ENCODE measurements around the gene CA10. TPM values are rescaled to one million over a fixed set of nuclear protein-coding genes. Genes with fewer than 3 reads are reported as not detected.

The CA10 gene
- polyA plus RNA-seq, 4 donors: 0.19 to 0.31 TPM; not detected in 2

DNA sequence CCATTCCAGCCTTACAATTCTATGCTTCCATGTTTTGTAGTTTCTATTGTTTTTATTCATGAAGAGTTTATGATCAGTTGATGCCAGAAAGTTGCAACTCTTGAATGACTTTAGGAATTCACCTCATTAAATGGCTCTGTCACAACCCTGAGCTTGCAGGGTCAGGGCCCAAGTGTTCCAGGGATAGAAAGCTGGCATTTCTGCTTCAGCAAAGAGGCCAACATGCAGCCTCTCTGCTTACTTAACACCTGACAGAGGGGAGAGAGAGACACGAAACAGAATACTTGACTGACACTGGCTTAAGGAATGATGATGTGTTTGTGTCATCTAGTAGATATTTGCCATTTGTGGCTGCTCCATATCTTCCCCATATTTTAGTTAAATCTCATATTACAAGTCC, 328.1 kb downstream of the CA10 start:
- DNase-seq (no peak), FAIRE-seq (no peak)
- Histone ChIP-seq H3K27me3 (ENCODE audit: control insufficient read depth in 3 of 3, insufficient read depth in 3 of 3, low read length in 3 of 3) (no peaks in the 10 kb centered on the region), H3K27ac (ENCODE audit: low read depth in 1 of 3, low read length in 2 of 3) (no peak overlapping the region), H3K9me3 (ENCODE audit: control insufficient read depth in 2 of 2, insufficient read depth in 1 of 2, low read depth in 1 of 2, low read length in 1 of 2) (no peaks in the 10 kb centered on the region), H3K4me1 (ENCODE audit: control insufficient read depth in 3 of 3, insufficient read depth in 2 of 3, low read depth in 1 of 3, low read length in 2 of 3) (no peaks in the 10 kb centered on the region), H3K4me3 (ENCODE audit: low read depth in 1 of 3, low read length in 3 of 3) (no peak overlapping the region), H3K36me3 (ENCODE audit: control insufficient read depth in 3 of 3, insufficient read depth in 2 of 3, low read depth in 1 of 3, low read length in 3 of 3) (no peaks in the 10 kb centered on the region)
- WGBS, 3 donors: 49 to 75% (median 63%) methylated on average over 1 of the region's 1 CpG

GRCh38 chr17:51828901-51829300, 329.6 kb downstream of the CA10 start:
- Histone ChIP-seq H3K27me3 (ENCODE audit: control insufficient read depth in 3 of 3, insufficient read depth in 3 of 3, low read length in 3 of 3) (no peaks in the 10 kb centered on the region), H3K9me3 (ENCODE audit: control insufficient read depth in 2 of 2, insufficient read depth in 1 of 2, low read depth in 1 of 2, low read length in 1 of 2) (no peaks in the 10 kb centered on the region), H3K4me3 (ENCODE audit: low read depth in 1 of 3, low read length in 3 of 3) (no peak overlapping the region), H3K36me3 (ENCODE audit: control insufficient read depth in 3 of 3, insufficient read depth in 2 of 3, low read depth in 1 of 3, low read length in 3 of 3) (no peaks in the 10 kb centered on the region), H3K27ac (ENCODE audit: low read depth in 1 of 3, low read length in 2 of 3) (no peak overlapping the region), H3K4me1 (ENCODE audit: control insufficient read depth in 3 of 3, insufficient read depth in 2 of 3, low read depth in 1 of 3, low read length in 2 of 3) (no peaks in the 10 kb centered on the region)
- no peak for DNase-seq
- no peak for FAIRE-seq
- WGBS, 3 donors: 40 to 59% (median 44%) methylated on average over 2 of the region's 2 CpGs

- Histone ChIP-seq H3K27me3 (ENCODE audit: control insufficient read depth in 3 of 3, insufficient read depth in 3 of 3, low read length in 3 of 3) (no peaks in the 10 kb centered on the region), H3K36me3 (ENCODE audit: control insufficient read depth in 3 of 3, insufficient read depth in 2 of 3, low read depth in 1 of 3, low read length in 3 of 3) (no peaks in the 10 kb centered on the region), H3K9me3 (ENCODE audit: control insufficient read depth in 2 of 2, insufficient read depth in 1 of 2, low read depth in 1 of 2, low read length in 1 of 2) (no peaks in the 10 kb centered on the region), H3K4me1 (ENCODE audit: control insufficient read depth in 3 of 3, insufficient read depth in 2 of 3, low read depth in 1 of 3, low read length in 2 of 3) (no peaks in the 10 kb centered on the region), H3K4me3 (ENCODE audit: low read depth in 1 of 3, low read length in 3 of 3) (no peak overlapping the region), H3K27ac (ENCODE audit: low read depth in 1 of 3, low read length in 2 of 3) (no peak overlapping the region)
- FAIRE-seq: no peak
- no peak for DNase-seq
- WGBS, 3 donors: 90 to 96% (median 93%) methylated on average over 1 of the region's 1 CpG
Measured at GRCh38 chr17:51827140-51827539, 331.4 kb downstream of the CA10 start.

DNA sequence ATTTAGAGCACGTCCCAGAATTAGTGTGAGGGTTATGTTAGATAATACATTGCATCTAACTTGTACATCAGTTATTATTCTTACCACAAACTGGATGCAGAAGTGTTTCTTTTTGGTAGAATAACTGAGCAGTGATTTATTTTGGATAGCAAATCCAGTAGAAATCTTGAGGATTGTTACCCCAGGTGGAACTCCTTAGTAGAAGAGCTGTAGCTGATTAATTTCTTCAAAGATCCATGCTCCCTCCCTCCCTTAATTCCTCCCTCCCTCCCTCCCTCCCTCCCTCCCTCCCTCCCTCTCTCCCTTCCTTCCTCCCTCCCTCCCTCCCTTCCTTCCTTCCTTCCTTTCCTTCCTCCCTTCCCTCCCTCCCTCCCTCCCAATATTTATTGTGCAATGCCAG, 337.7 kb downstream of the CA10 start:
- WGBS, 3 donors: 54 to 60% (median 58%) methylated on average over 1 of the region's 1 CpG
- Histone ChIP-seq H3K36me3 (ENCODE audit: control insufficient read depth in 3 of 3, insufficient read depth in 2 of 3, low read depth in 1 of 3, low read length in 3 of 3) (no peaks in the 10 kb centered on the region), H3K27me3 (ENCODE audit: control insufficient read depth in 3 of 3, insufficient read depth in 3 of 3, low read length in 3 of 3) (no peaks in the 10 kb centered on the region), H3K9me3 (ENCODE audit: control insufficient read depth in 2 of 2, insufficient read depth in 1 of 2, low read depth in 1 of 2, low read length in 1 of 2) (no peaks in the 10 kb centered on the region), H3K27ac (ENCODE audit: low read depth in 1 of 3, low read length in 2 of 3) (no peak overlapping the region), H3K4me1 (ENCODE audit: control insufficient read depth in 3 of 3, insufficient read depth in 2 of 3, low read depth in 1 of 3, low read length in 2 of 3) (no peaks in the 10 kb centered on the region), H3K4me3 (ENCODE audit: low read depth in 1 of 3, low read length in 3 of 3) (no peak overlapping the region)
- FAIRE-seq (no peak), DNase-seq (no peak)

- H3K27me3 ChIP-seq (ENCODE audit: control insufficient read depth in 3 of 3, insufficient read depth in 3 of 3, low read length in 3 of 3): no peaks in the 10 kb centered on the region
- H3K27ac ChIP-seq (ENCODE audit: low read depth in 1 of 3, low read length in 2 of 3): no peak overlapping the region
- H3K4me1 ChIP-seq (ENCODE audit: control insufficient read depth in 3 of 3, insufficient read depth in 2 of 3, low read depth in 1 of 3, low read length in 2 of 3): peaks cover 0 to under 1% (median 0%) of the 10 kb centered on the region in 3 donors
- H3K36me3 ChIP-seq (ENCODE audit: control insufficient read depth in 3 of 3, insufficient read depth in 2 of 3, low read depth in 1 of 3, low read length in 3 of 3): no peaks in the 10 kb centered on the region
- FAIRE-seq: no peak
- H3K9me3 ChIP-seq (ENCODE audit: control insufficient read depth in 2 of 2, insufficient read depth in 1 of 2, low read depth in 1 of 2, low read length in 1 of 2): no peaks in the 10 kb centered on the region
- WGBS, 3 donors: 33 to 73% (median 44%) methylated on average over 6 of the region's 6 CpGs
- DNase-seq: peak in 1 of 2 donors; percentile 34
- no peak overlapping the region for H3K4me3 ChIP-seq (ENCODE audit: low read depth in 1 of 3, low read length in 3 of 3)
Measured at GRCh38 chr17:51820252-51820651, 338.3 kb downstream of the CA10 start.

DNA sequence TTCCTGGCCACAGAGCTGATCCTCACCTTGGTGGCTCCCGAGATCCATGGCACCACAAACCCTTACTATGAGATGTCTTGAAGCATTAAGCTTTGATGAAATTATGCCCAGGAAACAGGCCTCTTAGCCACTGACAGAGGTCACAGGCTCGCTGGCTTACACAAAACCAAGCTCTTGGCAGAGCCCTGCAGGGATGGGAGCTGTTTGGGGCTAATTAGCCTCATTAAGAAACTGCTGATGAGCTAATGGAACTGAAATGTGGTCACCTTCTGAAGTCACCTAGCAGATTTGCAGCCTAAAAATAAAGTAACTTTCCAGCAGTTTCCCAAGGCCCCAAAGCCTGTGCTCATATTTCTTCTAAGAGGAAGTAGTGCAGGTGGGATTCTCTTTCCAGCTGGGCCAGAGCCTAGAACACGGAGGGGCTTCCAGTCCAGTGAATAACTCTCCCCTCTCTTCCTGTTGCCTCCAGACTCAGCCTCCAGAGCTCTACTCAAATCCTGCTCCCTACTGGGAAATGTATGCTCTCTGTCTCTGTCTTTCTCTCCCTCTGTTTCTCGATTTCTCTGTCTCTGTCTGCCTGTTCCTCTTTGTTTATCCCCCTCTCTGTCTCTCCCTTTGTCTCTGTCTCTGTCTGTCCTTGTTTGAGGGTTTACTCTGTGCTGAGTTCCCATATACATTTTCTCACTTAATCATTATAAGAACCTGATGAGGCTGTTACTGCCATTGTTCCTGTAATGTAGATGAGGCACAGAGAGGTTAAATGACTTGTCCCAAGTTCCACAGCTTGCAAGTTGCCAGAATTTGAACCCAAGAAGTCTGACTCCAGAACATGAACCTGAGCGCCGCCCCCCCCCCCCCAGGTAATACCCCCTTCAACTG, 338.9 kb downstream of the CA10 start:
- Histone ChIP-seq H3K36me3 (ENCODE audit: control insufficient read depth in 3 of 3, insufficient read depth in 2 of 3, low read depth in 1 of 3, low read length in 3 of 3) (no peaks in the 10 kb centered on the region), H3K27ac (ENCODE audit: low read depth in 1 of 3, low read length in 2 of 3) (no peak overlapping the region), H3K4me1 (ENCODE audit: control insufficient read depth in 3 of 3, insufficient read depth in 2 of 3, low read depth in 1 of 3, low read length in 2 of 3) (peaks cover 0 to 7% (median 0%) of the 10 kb centered on the region in 3 donors), H3K9me3 (ENCODE audit: control insufficient read depth in 2 of 2, insufficient read depth in 1 of 2, low read depth in 1 of 2, low read length in 1 of 2) (no peaks in the 10 kb centered on the region), H3K27me3 (ENCODE audit: control insufficient read depth in 3 of 3, insufficient read depth in 3 of 3, low read length in 3 of 3) (no peaks in the 10 kb centered on the region), H3K4me3 (ENCODE audit: low read depth in 1 of 3, low read length in 3 of 3) (no peak overlapping the region)
- 66 to 76% (median 73%) methylated on average over 6 of the region's 6 CpGs for WGBS, 3 donors
- FAIRE-seq (no peak), DNase-seq (no peak)

- DNase-seq (no peak), FAIRE-seq (no peak)
- Histone ChIP-seq H3K9me3 (ENCODE audit: control insufficient read depth in 2 of 2, insufficient read depth in 1 of 2, low read depth in 1 of 2, low read length in 1 of 2) (no peaks in the 10 kb centered on the region), H3K4me1 (ENCODE audit: control insufficient read depth in 3 of 3, insufficient read depth in 2 of 3, low read depth in 1 of 3, low read length in 2 of 3) (peaks cover 0 to 7% (median 0%) of the 10 kb centered on the region in 3 donors), H3K4me3 (ENCODE audit: low read depth in 1 of 3, low read length in 3 of 3) (no peak overlapping the region), H3K36me3 (ENCODE audit: control insufficient read depth in 3 of 3, insufficient read depth in 2 of 3, low read depth in 1 of 3, low read length in 3 of 3) (no peaks in the 10 kb centered on the region), H3K27me3 (ENCODE audit: control insufficient read depth in 3 of 3, insufficient read depth in 3 of 3, low read length in 3 of 3) (no peaks in the 10 kb centered on the region), H3K27ac (ENCODE audit: low read depth in 1 of 3, low read length in 2 of 3) (no peak overlapping the region)
- 64 to 72% (median 65%) methylated on average over 1 of the region's 1 CpG for WGBS, 3 donors
Measured at GRCh38 chr17:51818777-51819176, 339.7 kb downstream of the CA10 start.

DNA sequence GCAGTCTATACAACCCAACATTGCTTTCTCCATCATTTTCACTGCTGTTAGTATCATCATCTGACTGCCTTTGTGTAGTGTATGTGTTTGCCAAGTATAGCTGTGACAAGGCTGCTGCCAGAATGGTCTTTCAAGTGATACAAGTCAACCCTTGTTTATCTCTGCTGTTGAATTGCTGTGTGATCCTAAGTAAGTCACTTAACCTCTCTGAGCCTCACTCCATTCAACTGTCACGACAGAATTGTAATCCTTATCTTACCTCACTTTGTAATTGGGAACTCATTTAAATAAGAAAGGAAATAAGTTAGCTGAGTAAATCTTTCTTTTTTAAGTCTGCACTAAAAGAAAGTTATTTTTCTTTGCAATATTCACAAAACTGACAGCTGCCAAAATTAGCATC, 340.6 kb downstream of the CA10 start:
- Histone ChIP-seq H3K4me1 (ENCODE audit: control insufficient read depth in 3 of 3, insufficient read depth in 2 of 3, low read depth in 1 of 3, low read length in 2 of 3) (peaks cover 0 to 12% (median 0%) of the 10 kb centered on the region in 3 donors), H3K27ac (ENCODE audit: low read depth in 1 of 3, low read length in 2 of 3) (no peak overlapping the region), H3K27me3 (ENCODE audit: control insufficient read depth in 3 of 3, insufficient read depth in 3 of 3, low read length in 3 of 3) (no peaks in the 10 kb centered on the region), H3K36me3 (ENCODE audit: control insufficient read depth in 3 of 3, insufficient read depth in 2 of 3, low read depth in 1 of 3, low read length in 3 of 3) (no peaks in the 10 kb centered on the region), H3K9me3 (ENCODE audit: control insufficient read depth in 2 of 2, insufficient read depth in 1 of 2, low read depth in 1 of 2, low read length in 1 of 2) (no peaks in the 10 kb centered on the region), H3K4me3 (ENCODE audit: low read depth in 1 of 3, low read length in 3 of 3) (no peak overlapping the region)
- no peak for FAIRE-seq
- DNase-seq: no peak
- 61 to 75% (median 73%) methylated on average over 1 of the region's 1 CpG for WGBS, 3 donors

DNA sequence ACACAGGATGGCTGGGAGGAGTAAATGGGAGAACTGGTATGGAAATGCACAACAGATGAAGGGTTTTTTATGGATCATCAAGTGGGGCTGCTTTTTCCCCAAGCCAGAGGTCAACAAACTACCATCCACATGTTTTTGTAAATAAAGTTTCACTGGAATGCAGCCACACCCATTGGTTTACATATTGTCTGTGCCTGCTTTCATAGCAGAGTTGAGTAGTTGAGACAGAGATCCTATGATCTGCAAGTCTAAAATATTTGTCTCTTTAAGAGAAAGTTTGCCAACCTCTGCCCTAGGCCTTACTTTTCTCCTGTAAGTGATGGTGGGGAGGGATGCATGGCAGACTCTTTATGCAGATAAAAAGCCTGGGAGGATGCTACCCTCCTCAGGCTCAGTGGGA, 341.4 kb downstream of the CA10 start:
- no peaks in the 10 kb centered on the region for H3K9me3 ChIP-seq (ENCODE audit: control insufficient read depth in 2 of 2, insufficient read depth in 1 of 2, low read depth in 1 of 2, low read length in 1 of 2)
- no peaks in the 10 kb centered on the region for H3K27me3 ChIP-seq (ENCODE audit: control insufficient read depth in 3 of 3, insufficient read depth in 3 of 3, low read length in 3 of 3)
- no peak overlapping the region for H3K27ac ChIP-seq (ENCODE audit: low read depth in 1 of 3, low read length in 2 of 3)
- no peak for FAIRE-seq
- DNase-seq: no peak
- no peaks in the 10 kb centered on the region for H3K36me3 ChIP-seq (ENCODE audit: control insufficient read depth in 3 of 3, insufficient read depth in 2 of 3, low read depth in 1 of 3, low read length in 3 of 3)
- H3K4me1 ChIP-seq (ENCODE audit: control insufficient read depth in 3 of 3, insufficient read depth in 2 of 3, low read depth in 1 of 3, low read length in 2 of 3): peaks cover 0 to 12% (median 0%) of the 10 kb centered on the region in 3 donors
- no peak overlapping the region for H3K4me3 ChIP-seq (ENCODE audit: low read depth in 1 of 3, low read length in 3 of 3)
